Endothelial cell of umbilical vein (primary cell): ENCODE results near the gene LYZL6. TPM values are rescaled to one million over a fixed set of nuclear protein-coding genes. Genes with fewer than 3 reads are reported as not detected.

Source experiments
- BruUV-seq: library from RNA; stranded (reverse); fragments of 400-500 nt; replicated peaks from 2 replicates; lab custom pipeline; 2021; lab: Mats Ljungman, UMichigan
- CTCF ChIA-PET: fragments of 300-600, 350-600 bp; sonication (Branson Sonifier 250); formaldehyde crosslinking; loops from one replicate; lab custom pipeline; 2021; ENCODE audit warnings: antibody characterized with exemption, inconsistent platforms; lab: Charles Lee
- POLR2A ChIA-PET: fragments of 300-600, 350-600 bp; sonication (Branson Sonifier 250); formaldehyde crosslinking; loops from one replicate; lab custom pipeline; 2021; ENCODE audit warnings: antibody characterized with exemption, inconsistent platforms; lab: Charles Lee
- DNase-seq: peaks from one replicate; pipeline ENCODE4 v3.0.0-alpha.2; 2011; ENCODE audit warnings: low read depth, low spot score
- FAIRE-seq: peaks from 2 replicates; lab custom pipeline; 2011; peaks lifted over from hg19 to GRCh38; lab: Jason Lieb, UNC
- H2AFZ ChIP-seq: 2 replicates; pipeline ENCODE4 v1.6.0; 2012; ENCODE audit warnings: low read depth, low read length, control low read depth, inconsistent platforms
- H3K27ac ChIP-seq: 2 replicates; pipeline ENCODE4 v1.5.1; 2011; ENCODE audit warnings: low read depth, mild to moderate bottlenecking, control low read depth, low read length, moderate library complexity; ENCODE audit not compliant: insufficient read depth
- H3K27me3 ChIP-seq, 2 experiments: 2 replicates each; pipeline versions ENCODE4 v1.6.0 to v1.6.1; 2011; ENCODE audit warnings: low read length in 2 of 2, mixed read lengths in 1 of 2; ENCODE audit not compliant: control insufficient read depth in 2 of 2, insufficient read depth in 2 of 2
- H3K36me3 ChIP-seq, 2 experiments: 2 replicates in 1 of 2; 3 replicates in 1 of 2; pipeline ENCODE4 v1.5.1; 2011; ENCODE audit warnings: low read length in 2 of 2, mild to moderate bottlenecking in 1 of 2, moderate library complexity in 1 of 2; ENCODE audit not compliant: control insufficient read depth in 2 of 2, insufficient read depth in 2 of 2; ENCODE audit errors: extremely low read depth in 1 of 2
- H3K4me1 ChIP-seq: 3 replicates; pipeline ENCODE4 v1.5.1; 2011; ENCODE audit warnings: mild to moderate bottlenecking, low read length; ENCODE audit not compliant: control insufficient read depth, insufficient read depth; ENCODE audit errors: extremely low read depth
- H3K4me2 ChIP-seq: 2 replicates; pipeline ENCODE4 v1.6.1; 2011; ENCODE audit warnings: low read length, control low read depth, mixed read lengths; ENCODE audit not compliant: insufficient read depth
- H3K4me3 ChIP-seq, 3 experiments: fragments of 200-600 bp in 1 of 3; sonication (generic), shearing (Covaris generic) in 1 of 3; replicated peaks in 1 of 3; 2 replicates each; pipeline ENCODE4 v1.5.1; 2011 to 2016; ENCODE audit warnings: control low read depth in 3 of 3, low read length in 3 of 3, mild to moderate bottlenecking in 2 of 3, inconsistent platforms in 1 of 3, low read depth in 1 of 3, moderate library complexity in 1 of 3; ENCODE audit not compliant: insufficient read depth in 1 of 3
- H3K79me2 ChIP-seq: 2 replicates; pipeline ENCODE4 v1.6.0; 2012; ENCODE audit warnings: low read length, inconsistent platforms; ENCODE audit not compliant: control insufficient read depth, insufficient read depth
- H3K9ac ChIP-seq: replicated peaks from 2 replicates; pipeline ENCODE3; 2011; ENCODE audit warnings: low read length, control low read depth; ENCODE audit not compliant: insufficient read depth; ENCODE audit errors: extremely low read depth
- H3K9me1 ChIP-seq: replicated peaks from 3 replicates; pipeline ENCODE4 v1.6.0; 2011; ENCODE audit warnings: mild to moderate bottlenecking, low read length; ENCODE audit not compliant: control insufficient read depth, insufficient read depth; ENCODE audit errors: extremely low read depth
- H3K9me3 ChIP-seq: replicated peaks from 2 replicates; pipeline ENCODE4 v1.5.1; 2012; ENCODE audit warnings: low read length, inconsistent platforms; ENCODE audit not compliant: control insufficient read depth, insufficient read depth
- H4K20me1 ChIP-seq: replicated peaks from 2 replicates; pipeline ENCODE3; 2011; ENCODE audit warnings: mild to moderate bottlenecking, low read length; ENCODE audit not compliant: control insufficient read depth, insufficient read depth; ENCODE audit errors: extremely low read depth
- CTCF ChIP-seq, 2 donors: IDR thresholded peaks; 1 replicate in 1 of 2; 2 replicates in 1 of 2; pipeline ENCODE4 v1.5.1; 2011; ENCODE audit warnings: low read length in 2 of 2, mild to moderate bottlenecking in 2 of 2, moderate library complexity in 2 of 2, control low read depth in 1 of 2, inconsistent platforms in 1 of 2, low read depth in 1 of 2; ENCODE audit not compliant: insufficient read depth in 1 of 2; ENCODE audit errors: extremely low read depth in 1 of 2
- EZH2 ChIP-seq: IDR thresholded peaks from 2 replicates; pipeline ENCODE4 v1.6.1; 2012; ENCODE audit warnings: borderline replicate concordance, low read depth, mild to moderate bottlenecking, moderate library complexity, low read length, inconsistent platforms; ENCODE audit not compliant: severe bottlenecking
- FOS ChIP-seq: IDR thresholded peaks from 2 replicates; pipeline ENCODE4 v1.6.1; 2011; ENCODE audit warnings: mild to moderate bottlenecking, low read length, moderate library complexity, borderline replicate concordance; ENCODE audit not compliant: insufficient read depth
- GATA2 ChIP-seq: IDR thresholded peaks from 2 replicates; pipeline ENCODE4 v1.7.0; 2011; ENCODE audit warnings: low read depth, mild to moderate bottlenecking, moderate library complexity, mixed read lengths, low read length; ENCODE audit not compliant: insufficient read length, insufficient read depth
- JUN ChIP-seq: IDR thresholded peaks from 2 replicates; pipeline ENCODE4 v1.6.1; 2011; ENCODE audit warnings: borderline replicate concordance, low read depth; ENCODE audit not compliant: insufficient read length, insufficient read depth
- MAX ChIP-seq: IDR thresholded peaks from 2 replicates; pipeline ENCODE4 v1.6.1; 2011; ENCODE audit not compliant: insufficient read depth, insufficient read length
- MYC ChIP-seq: IDR thresholded peaks from one replicate; pipeline ENCODE4 v1.6.1; 2011; ENCODE audit warnings: mild to moderate bottlenecking, low read depth, low read length
- POLR2A ChIP-seq: IDR thresholded peaks from 2 replicates; pipeline ENCODE4 v1.6.1; 2012; ENCODE audit warnings: low read depth, mild to moderate bottlenecking, control low read depth, low read length
- POLR2AphosphoS5 ChIP-seq: IDR thresholded peaks from 2 replicates; pipeline ENCODE4 v1.6.1; 2012; ENCODE audit warnings: low read depth, mild to moderate bottlenecking, control low read depth, low read length, moderate library complexity; ENCODE audit not compliant: insufficient read depth
- dilution Hi-C: fragments of 300-500 bp; cut with MboI; formaldehyde crosslinking; loops from one replicate; pipeline ENCODE4 v1.15.0; 2019; ENCODE audit warnings: low sequenced_read_pairs; ENCODE audit not compliant: extremely low pct_ligation_motif_present
- intact Hi-C: fragments of 100-400 bp; cut with micrococcal nuclease; formaldehyde crosslinking; loops from one replicate; pipeline ENCODE4 v1.10.0; 2022
- polyA plus RNA-seq, 4 experiments: library from polyadenylated mRNA; depleted of rRNA in 3 of 4; stranded (reverse) in 3 of 4; unstranded in 1 of 4; fragments of >200 nt; gene quantifications; 2 replicates each; pipeline versions ENCODE4 v1.2.1 to v1.2.3, GENCODE V29; 2011 to 2012; ENCODE audit warnings: missing spikeins in 1 of 4
- total RNA-seq: library from RNA; stranded (reverse); gene quantifications from 2 replicates; pipeline ENCODE4 v1.2.3, GENCODE V29; 2021

LYZL6 gene
- total and polyA plus RNA-seq, 2 donors (not counting 3 experiments of a cell fraction or from before 2014, with no cell fraction given) = not detected

- no peaks in the 10 kb centered on the region for H3K9me1 ChIP-seq
- no peak overlapping the region for H3K4me3 ChIP-seq
- no peak for TF ChIP-seq FOS
- TF ChIP-seq MAX = no peak
- no peak for TF ChIP-seq MYC
- TF ChIP-seq EZH2 = no peak
- no peak for TF ChIP-seq GATA2
- no peak for TF ChIP-seq JUN
- no peak for TF ChIP-seq POLR2AphosphoS5
- no peak for TF ChIP-seq CTCF (IDR thresholded peaks at IDR 0.05; ENCODE audit: extremely low read depth in 1 of 2, insufficient read depth in 1 of 2, low read depth in 1 of 2, low read length in 2 of 2)
- no peak for TF ChIP-seq POLR2A
- intact Hi-C loops = no loop called here
- H4K20me1 ChIP-seq = no peaks in the 10 kb centered on the region
- no peaks in the 10 kb centered on the region for H3K9me3 ChIP-seq
- DNase-seq = no peak
- H3K4me2 ChIP-seq = no peak overlapping the region
- no peak for FAIRE-seq
- H3K27ac ChIP-seq = no peak overlapping the region
- ChIA-PET CTCF (no interaction called here), POLR2A (no interaction called here)
- dilution Hi-C loops = no loop called here
- H3K79me2 ChIP-seq = no peaks in the 10 kb centered on the region
- H3K9ac ChIP-seq = no peak overlapping the region
- no peaks in the 10 kb centered on the region for H3K27me3 ChIP-seq
- BruUV-seq = no TSS peak
- no peaks in the 10 kb centered on the region for H3K4me1 ChIP-seq
- no peaks in the 10 kb centered on the region for H3K36me3 ChIP-seq
- H2AFZ ChIP-seq = no peak overlapping the region
These were observed 31.1 kb downstream of the LYZL6 start for GRCh38 chr17:35912339-35912912.
